Measurements from ENCODE around the gene A1BG. TPM values are rescaled to one million over a fixed set of nuclear protein-coding genes. Genes with fewer than 3 reads are reported as not detected.
"Not testable (repeated sequence)": the region's sequence is repeated elsewhere in the genome, so short reads cannot be mapped to it uniquely, and the experiment has no call there.

A1BG gene
- total RNA-seq, 1 experiment from 2014 or later, result 47.4 TPM

DNA sequence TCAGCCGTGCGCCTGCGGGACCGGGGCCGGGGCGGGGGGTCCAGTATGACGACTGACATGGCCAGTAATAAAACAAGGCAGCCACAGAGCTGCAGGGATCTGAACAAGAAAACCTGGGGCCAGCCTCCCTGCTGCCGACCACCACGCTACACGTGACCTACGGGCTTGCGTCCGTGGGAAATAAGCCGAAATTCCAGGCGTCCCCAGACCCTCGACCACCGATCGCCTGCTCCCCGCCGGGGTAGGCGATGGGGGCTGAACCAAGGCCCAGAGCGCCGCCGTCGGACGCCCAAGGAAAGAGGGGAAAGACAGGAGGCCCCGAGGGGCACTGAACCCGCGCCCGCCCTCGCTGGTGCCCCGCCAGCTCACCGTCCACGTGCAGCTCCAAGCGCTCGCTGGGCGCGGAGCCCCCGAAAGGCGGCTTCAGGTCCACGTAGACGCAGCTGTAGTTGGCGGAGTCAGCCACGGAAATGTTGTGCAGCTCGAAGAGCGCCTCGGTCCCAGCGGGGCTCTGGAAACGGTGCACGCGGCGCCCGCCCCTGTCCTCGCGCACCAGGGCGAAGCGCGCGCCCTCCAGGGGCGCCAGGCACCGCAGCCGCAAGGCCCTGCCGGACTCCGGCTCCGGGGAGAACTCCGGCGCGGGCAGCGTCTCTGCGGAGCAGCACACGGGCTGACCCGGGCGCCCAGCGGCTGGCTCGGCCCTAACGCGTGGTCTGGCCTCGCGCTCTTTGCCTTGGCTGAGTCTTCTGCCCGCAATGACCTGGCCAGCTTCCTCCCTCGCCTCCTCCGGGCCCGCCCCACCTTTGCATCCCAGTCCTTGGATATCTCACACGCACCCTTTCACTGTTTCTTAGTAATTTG is 3.1 kb downstream of the A1BG start:
- ATAC-seq, result no peak
- Histone ChIP-seq H3K27me3 (ENCODE audit: control insufficient read depth, insufficient read depth, low read length) (no peaks in the 10 kb centered on the region), H3K4me3 (ENCODE audit: low read depth in 2 of 2, low read length in 2 of 2) (no peak overlapping the region), H3K4me1 (ENCODE audit: control insufficient read depth, insufficient read depth, low read length) (peaks cover 8% of the 10 kb centered on the region; the same call in 1 of the 2 replicates), H3K27ac (ENCODE audit: low read length) (no peak overlapping the region), H3K9me3 (ENCODE audit: control insufficient read depth, insufficient read depth, low read depth, low read length) (no peaks in the 10 kb centered on the region), H3K36me3 (ENCODE audit: control insufficient read depth, insufficient read depth, low read length) (no peaks in the 10 kb centered on the region)
- POLR2A ChIA-PET, result no interaction called here
- no peak for DNase-seq (ENCODE audit: low read depth, low spot score)
- intact Hi-C loops (cut with micrococcal nuclease; ENCODE audit: unreplicated experiment), result no loop called here
- CTCF ChIA-PET, result no interaction called here
- BruUV-seq (replicated peaks), result no TSS peak
- TF ChIP-seq TCF7L2 (IDR thresholded peaks at IDR 0.05; ENCODE audit: low read depth, low read length) (no peak), REST (IDR thresholded peaks at IDR 0.05; ENCODE audit: insufficient read depth in 1 of 2, low read depth in 2 of 2, low read length in 1 of 2) (no peak), SIN3A (IDR thresholded peaks at IDR 0.05; ENCODE audit: borderline replicate concordance, insufficient read depth, low read depth, low read length) (no peak), CTCF (IDR thresholded peaks at IDR 0.05) (no peak), POLR2AphosphoS5 (IDR thresholded peaks at IDR 0.05; ENCODE audit: low read depth, low read length) (no peak)
- in situ Hi-C loops (cut with HindIII; ENCODE audit: low pct_unique_long_range_greater_than_20kb, low sequenced_read_pairs), result no loop called here

GRCh38 chr19:58349590-58349989 is 3.7 kb downstream of the A1BG start:
- BruUV-seq (replicated peaks), result TSS peak; percentile 80
- Histone ChIP-seq H3K36me3 (ENCODE audit: control insufficient read depth, insufficient read depth, low read length) (no peaks in the 10 kb centered on the region), H3K27ac (ENCODE audit: low read length) (no peak overlapping the region), H3K4me3 (ENCODE audit: low read depth in 2 of 2, low read length in 2 of 2) (no peak overlapping the region), H3K9me3 (ENCODE audit: control insufficient read depth, insufficient read depth, low read depth, low read length) (no peaks in the 10 kb centered on the region), H3K27me3 (ENCODE audit: control insufficient read depth, insufficient read depth, low read length) (no peaks in the 10 kb centered on the region), H3K4me1 (ENCODE audit: control insufficient read depth, insufficient read depth, low read length) (peaks cover 8% of the 10 kb centered on the region; the same call in 1 of the 2 replicates)
- ATAC-seq, result no peak
- TF ChIP-seq SIN3A (IDR thresholded peaks at IDR 0.05; ENCODE audit: borderline replicate concordance, insufficient read depth, low read depth, low read length) (no peak), POLR2AphosphoS5 (IDR thresholded peaks at IDR 0.05; ENCODE audit: low read depth, low read length) (no peak), TCF7L2 (IDR thresholded peaks at IDR 0.05; ENCODE audit: low read depth, low read length) (no peak), CTCF (IDR thresholded peaks at IDR 0.05) (no peak)
- ChIA-PET POLR2A (no interaction called here), CTCF (no interaction called here)
- in situ Hi-C loops (cut with HindIII; ENCODE audit: low pct_unique_long_range_greater_than_20kb, low sequenced_read_pairs) (no loop called here), intact Hi-C loops (cut with micrococcal nuclease; ENCODE audit: unreplicated experiment) (no loop called here)
- DNase-seq (ENCODE audit: low read depth, low spot score), result no peak

DNA sequence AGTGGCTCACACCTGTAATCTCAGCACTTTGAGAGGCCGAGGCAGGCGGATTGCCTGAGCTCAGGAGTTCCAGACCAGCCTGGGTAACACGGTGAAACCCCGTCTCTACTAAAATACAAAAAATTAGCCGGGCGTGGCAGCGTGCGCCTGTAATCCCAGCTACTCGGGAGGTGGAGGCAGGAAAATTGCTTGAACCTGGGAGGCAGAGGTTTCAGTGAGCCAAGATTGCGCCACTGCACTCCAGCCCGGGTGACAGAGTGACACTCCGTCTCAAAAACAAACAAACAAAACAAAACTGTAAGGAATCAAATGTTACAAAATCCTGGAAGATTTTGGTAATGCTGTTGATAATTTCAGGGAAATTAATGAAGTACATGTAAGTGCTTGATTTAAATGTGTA is 5.2 kb downstream of the A1BG start:
- H3K27me3 ChIP-seq (ENCODE audit: control insufficient read depth, insufficient read depth, low read length); CTCF ChIA-PET; H3K4me1 ChIP-seq (ENCODE audit: control insufficient read depth, insufficient read depth, low read length); H3K36me3 ChIP-seq (ENCODE audit: control insufficient read depth, insufficient read depth, low read length); BruUV-seq (replicated peaks); H3K9me3 ChIP-seq (ENCODE audit: control insufficient read depth, insufficient read depth, low read depth, low read length); DNase-seq (ENCODE audit: low read depth, low spot score); in situ Hi-C loops (cut with HindIII; ENCODE audit: low pct_unique_long_range_greater_than_20kb, low sequenced_read_pairs); intact Hi-C loops (cut with micrococcal nuclease; ENCODE audit: unreplicated experiment): not testable (repeated sequence)
- peak overlapping the region; percentile 63 to 97 for H3K4me3 ChIP-seq (ENCODE audit: low read depth in 2 of 2, low read length in 2 of 2)
- ATAC-seq, result peak; percentile 7
- H3K27ac ChIP-seq (ENCODE audit: low read length), result peak overlapping the region; percentile 39
- POLR2A ChIA-PET, result interaction anchor here (1.0 to 2.0 kb wide), 2 partner anchors 14 to 15 kb away, joined by 3 to 16 read pairs; partner anchors contain the start of gene ZNF497

All from Panc1 (cell line).